GM10847 (cell line): ENCODE data around the gene MAGI1.

Source experiments
- POLR2A ChIP-seq: IDR thresholded peaks from 2 replicates; pipeline ENCODE4 v1.6.1; 2011; ENCODE audit not compliant: insufficient read length; ENCODE audit errors: extremely low read depth

The MAGI1 gene

GRCh38 chr3:65785065-65785645 is 253.6 kb downstream of the MAGI1 start:
- no peak for TF ChIP-seq POLR2A

DNA sequence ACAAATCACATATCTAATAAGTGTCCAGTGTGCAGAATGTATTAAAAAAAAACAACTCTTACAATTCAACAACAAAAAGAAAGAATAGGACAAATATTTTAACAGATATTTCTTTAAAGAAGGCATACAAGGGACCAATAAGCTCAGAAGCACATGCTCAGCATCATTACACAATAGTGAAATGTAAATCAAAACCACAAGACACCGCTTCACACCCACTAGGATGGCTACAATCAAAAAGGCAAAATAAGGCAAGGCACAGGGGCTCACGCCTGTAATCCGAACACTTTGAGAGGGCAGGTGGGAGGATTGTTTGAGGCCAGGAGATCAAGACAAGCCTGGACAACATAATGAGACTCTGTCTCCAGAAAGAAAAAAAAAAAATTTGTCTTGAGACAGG is 255.6 kb downstream of the MAGI1 start:
- TF ChIP-seq POLR2A, result no peak

DNA sequence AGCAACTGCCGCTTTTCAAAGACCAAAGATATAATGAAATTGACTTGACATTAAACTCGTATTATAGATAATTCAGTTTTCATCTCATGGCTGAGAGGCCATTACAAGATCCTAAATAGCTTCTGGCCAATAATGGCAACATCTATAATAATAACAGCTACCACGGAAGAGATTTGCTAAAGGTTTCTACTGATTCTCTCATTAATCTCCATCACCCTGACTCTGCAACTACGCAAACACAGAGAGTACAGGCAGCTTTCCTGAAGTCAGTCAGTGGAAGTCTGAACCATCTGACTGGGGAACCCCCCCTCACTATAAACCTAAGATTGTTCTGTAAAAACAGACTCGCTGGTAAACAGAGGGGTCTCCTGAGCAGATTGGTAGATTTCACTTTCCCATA is 257.1 kb downstream of the MAGI1 start:
- TF ChIP-seq POLR2A, result no peak

DNA sequence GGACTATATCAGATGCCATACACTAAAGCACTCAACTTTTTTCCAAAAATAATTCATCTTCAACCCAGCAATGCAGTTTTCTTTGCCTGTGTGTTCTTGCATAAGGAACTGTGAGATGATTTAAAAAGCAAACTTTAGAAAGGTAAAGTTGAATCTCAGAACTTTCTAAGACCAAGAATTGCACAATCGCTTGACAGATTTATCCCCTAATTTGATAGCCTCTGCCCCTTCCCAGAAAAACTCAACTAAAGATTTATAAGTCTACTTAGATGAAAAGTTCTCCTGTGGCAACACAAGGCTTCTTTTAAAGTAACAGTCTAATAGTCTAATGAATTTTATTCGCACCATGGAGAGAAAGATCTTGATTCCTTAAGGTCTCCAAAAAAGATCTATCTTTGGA is 259.3 kb downstream of the MAGI1 start:
- TF ChIP-seq POLR2A, result no peak

GRCh38 chr3:65778968-65779367 is 259.8 kb downstream of the MAGI1 start:
- TF ChIP-seq POLR2A, result no peak

DNA sequence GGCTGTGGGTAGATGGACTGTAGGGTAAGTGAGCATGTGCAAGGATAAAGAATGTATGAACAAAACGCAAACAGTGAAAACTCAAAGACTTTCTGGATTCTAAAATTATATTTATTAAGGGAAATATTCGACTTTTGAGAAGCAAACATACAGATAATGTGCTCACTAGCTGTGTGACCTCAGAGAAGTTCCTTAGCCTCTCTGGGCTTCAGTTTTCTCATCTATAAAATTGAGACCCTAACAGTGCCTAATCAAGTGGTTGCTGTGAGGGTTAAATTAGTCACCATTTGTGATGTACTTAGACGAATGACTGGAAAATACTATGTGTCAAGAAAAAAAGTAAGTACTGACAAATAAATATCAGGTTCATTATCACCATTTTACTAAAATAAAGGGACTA is 261.7 kb downstream of the MAGI1 start:
- TF ChIP-seq POLR2A, result no peak

DNA sequence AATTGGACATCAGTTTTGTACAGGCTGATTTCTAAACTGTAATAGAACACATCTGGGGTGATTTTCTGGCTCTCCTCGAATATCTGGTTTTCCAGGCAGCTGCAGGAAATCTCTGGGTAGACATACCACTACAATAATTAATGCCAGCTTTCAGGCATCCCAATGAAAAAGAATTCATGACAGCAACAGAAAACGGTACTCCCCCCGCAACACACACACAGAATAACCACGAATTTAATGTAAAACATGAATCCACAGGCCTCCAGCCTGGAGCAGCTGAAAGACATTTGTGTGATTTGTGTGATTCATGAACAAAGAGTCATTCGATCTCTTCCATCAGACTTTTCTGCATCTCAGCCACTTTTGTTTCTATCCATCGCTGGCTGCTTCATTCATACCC is 262.2 kb downstream of the MAGI1 start:
- TF ChIP-seq POLR2A, result no peak

GRCh38 chr3:65776081-65776480 is 262.6 kb downstream of the MAGI1 start:
- no peak for TF ChIP-seq POLR2A

- no peak for TF ChIP-seq POLR2A
Observed at GRCh38 chr3:65772758-65773157, 266.0 kb downstream of the MAGI1 start.

DNA sequence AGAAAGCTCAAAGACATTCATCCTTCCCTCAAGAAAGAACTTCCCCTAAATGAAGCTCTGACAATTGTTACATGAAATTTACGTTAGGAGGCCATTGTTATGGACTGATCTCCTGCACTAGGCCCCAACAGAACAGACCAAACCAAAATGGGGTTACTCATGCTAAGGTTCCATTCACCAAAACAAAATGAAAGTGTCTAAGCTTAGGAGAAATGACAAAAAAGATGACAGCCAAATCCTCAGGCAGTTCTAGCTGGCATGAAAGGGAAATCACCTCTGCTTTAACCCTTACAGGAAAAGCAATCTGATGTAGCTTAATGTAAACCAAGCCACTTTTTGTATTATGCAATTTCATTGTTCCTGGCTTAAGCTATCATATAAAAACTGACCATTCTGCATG is 271.2 kb downstream of the MAGI1 start:
- no peak for TF ChIP-seq POLR2A

- TF ChIP-seq POLR2A, result no peak
Observed at GRCh38 chr3:65762235-65762580, 276.5 kb downstream of the MAGI1 start.

- no peak for TF ChIP-seq POLR2A
Observed at GRCh38 chr3:65761446-65762234, 277.1 kb downstream of the MAGI1 start.

DNA sequence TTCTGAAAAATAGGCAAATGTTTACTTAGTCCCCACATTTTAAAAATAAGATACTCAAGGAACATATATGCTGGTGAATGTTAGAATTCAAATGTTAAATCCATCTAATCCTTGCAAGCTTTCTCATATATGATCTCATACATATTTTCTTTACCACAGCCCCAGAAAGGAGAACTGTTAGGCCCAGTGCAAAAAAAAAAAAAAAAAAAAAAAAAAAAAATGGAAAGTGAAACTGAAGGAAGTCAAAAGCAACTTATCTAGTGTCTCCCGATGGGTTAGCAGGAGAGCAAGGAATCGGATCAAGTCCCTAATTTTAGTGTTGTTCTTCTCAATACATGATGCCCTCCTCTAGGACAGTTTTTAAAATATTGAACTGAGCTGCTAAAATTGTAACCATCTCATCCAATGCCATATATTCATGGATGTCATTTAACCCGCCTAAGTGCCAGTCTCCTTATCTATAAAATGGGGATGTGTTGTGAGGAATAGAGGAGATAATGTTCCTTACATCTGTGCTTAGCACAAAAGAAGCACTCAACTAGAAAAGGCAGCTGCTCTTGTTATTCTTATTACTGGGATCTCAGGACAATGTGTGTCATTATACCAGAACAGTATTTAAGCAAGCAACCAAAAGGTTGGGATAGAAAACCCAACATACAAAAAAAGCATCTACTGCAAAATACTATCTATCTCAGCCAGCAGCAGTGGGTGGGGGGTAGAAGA is 279.7 kb downstream of the MAGI1 start:
- no peak for TF ChIP-seq POLR2A

DNA sequence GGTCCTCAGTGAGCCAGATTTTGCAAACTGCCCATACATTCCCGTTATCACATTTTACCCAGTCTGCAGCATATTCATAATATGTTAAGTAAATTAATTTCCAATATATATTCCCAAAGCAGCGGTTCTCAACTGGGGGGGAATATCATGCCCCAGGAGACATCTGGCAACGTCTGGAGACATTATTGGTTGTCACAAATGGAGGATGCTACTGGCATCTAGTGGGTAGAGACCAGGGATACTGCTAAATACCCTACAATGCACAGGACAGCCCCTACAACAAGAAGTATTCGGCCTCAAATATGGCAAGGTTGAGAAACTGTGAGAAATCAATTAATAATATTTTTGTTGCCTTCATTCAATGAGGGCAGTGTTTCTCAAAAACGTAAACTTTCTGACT is 280.3 kb downstream of the MAGI1 start:
- no peak for TF ChIP-seq POLR2A

DNA sequence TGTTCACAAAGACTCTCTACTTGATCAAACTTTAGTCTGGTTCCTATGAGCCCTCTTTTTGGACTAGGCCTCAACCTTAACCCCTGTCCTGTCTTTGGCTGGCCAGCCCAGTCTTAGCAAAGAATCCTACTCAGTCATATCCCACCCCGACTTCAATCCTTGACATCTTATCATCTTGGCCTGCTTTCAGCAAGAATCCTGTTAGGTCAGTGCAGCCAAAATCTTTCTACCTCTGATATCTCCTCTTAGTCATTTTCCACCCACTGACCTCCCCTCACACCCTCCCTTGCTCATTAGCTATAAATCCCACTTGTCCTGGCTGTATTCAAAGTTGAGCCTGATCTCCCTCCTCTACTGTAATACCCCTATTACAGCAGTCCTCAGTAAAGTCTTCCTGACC is 286.1 kb downstream of the MAGI1 start:
- TF ChIP-seq POLR2A, result no peak

DNA sequence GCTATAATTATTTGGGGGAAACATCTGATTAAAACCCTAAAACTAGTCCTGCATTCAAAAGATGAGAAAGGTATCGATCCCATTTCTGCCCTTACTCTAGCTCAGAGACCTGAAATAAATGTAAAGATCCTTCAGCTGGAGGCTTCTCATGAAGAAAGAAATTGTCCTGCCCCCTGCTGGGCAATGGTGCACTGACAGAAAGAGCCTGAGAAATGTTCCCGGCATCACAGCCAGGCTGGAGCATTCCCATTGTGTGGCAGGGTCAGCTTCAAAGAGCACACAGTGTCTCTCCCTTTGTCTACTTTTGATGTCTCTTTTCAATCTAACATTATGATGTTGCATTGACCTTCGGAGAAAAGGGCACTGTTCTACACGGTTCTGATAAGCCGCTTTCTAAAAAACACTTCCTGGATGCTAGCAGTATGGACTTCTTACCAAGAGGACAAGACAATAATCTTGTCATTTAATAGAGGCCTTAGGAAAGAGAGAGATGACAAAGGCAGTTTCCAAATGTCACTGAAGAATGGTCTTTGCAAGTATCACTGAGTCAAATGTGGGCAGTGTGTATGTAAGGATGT is 287.5 kb downstream of the MAGI1 start:
- no peak for TF ChIP-seq POLR2A
